ENCODE data around the gene NOS1.

Gene NOS1

GRCh38 chr12:117367006-117367638, 5.7 kb upstream of the NOS1 start:
- in situ Hi-C loops (cut with MboI; ENCODE audit: low pct_unique_long_range_greater_than_20kb, low sequenced_read_pairs, unreplicated experiment): no loop called here
- TF ChIP-seq CTCF (IDR thresholded peaks at IDR 0.05; ENCODE audit: extremely low read depth, insufficient read depth, missing control alignments): peak; percentile 87
- DNase-seq (ENCODE audit: low spot score): peak; percentile 82

GRCh38 chr12:117365049-117365616, 3.7 kb upstream of the NOS1 start:
- no peak for DNase-seq (ENCODE audit: low spot score)
- in situ Hi-C loops (cut with MboI; ENCODE audit: low pct_unique_long_range_greater_than_20kb, low sequenced_read_pairs, unreplicated experiment): no loop called here
- TF ChIP-seq CTCF (IDR thresholded peaks at IDR 0.05; ENCODE audit: extremely low read depth, insufficient read depth, missing control alignments): no peak

- TF ChIP-seq CTCF (IDR thresholded peaks at IDR 0.05; ENCODE audit: extremely low read depth, insufficient read depth, missing control alignments): no peak
- in situ Hi-C loops (cut with MboI; ENCODE audit: low pct_unique_long_range_greater_than_20kb, low sequenced_read_pairs, unreplicated experiment): no loop called here
- DNase-seq (ENCODE audit: low spot score): no peak
Observed at GRCh38 chr12:117363953-117364486, 2.6 kb upstream of the NOS1 start.

GRCh38 chr12:117363056-117363662, 1.7 kb upstream of the NOS1 start:
- no peak for DNase-seq (ENCODE audit: low spot score)
- no peak for TF ChIP-seq CTCF (IDR thresholded peaks at IDR 0.05; ENCODE audit: extremely low read depth, insufficient read depth, missing control alignments)
- in situ Hi-C loops (cut with MboI; ENCODE audit: low pct_unique_long_range_greater_than_20kb, low sequenced_read_pairs, unreplicated experiment): no loop called here

GRCh38 chr12:117362391-117362790, 965 bp upstream of the NOS1 start:
- DNase-seq (ENCODE audit: low spot score): no peak
- in situ Hi-C loops (cut with MboI; ENCODE audit: low pct_unique_long_range_greater_than_20kb, low sequenced_read_pairs, unreplicated experiment): no loop called here
- no peak for TF ChIP-seq CTCF (IDR thresholded peaks at IDR 0.05; ENCODE audit: extremely low read depth, insufficient read depth, missing control alignments)

- in situ Hi-C loops (cut with MboI; ENCODE audit: low pct_unique_long_range_greater_than_20kb, low sequenced_read_pairs, unreplicated experiment): no loop called here
- no peak for DNase-seq (ENCODE audit: low spot score)
- TF ChIP-seq CTCF (IDR thresholded peaks at IDR 0.05; ENCODE audit: extremely low read depth, insufficient read depth, missing control alignments): no peak
Observed at GRCh38 chr12:117361905-117362304, 479 bp upstream of the NOS1 start.
